NCI-H69 (cell line): ENCODE data around the gene METRNL.
"Not testable (repeated sequence)": the region's sequence is repeated elsewhere in the genome, so short reads cannot be mapped to it uniquely, and the experiment has no call there.

Experiments used
- DNase-seq: peaks from one replicate; lab custom pipeline; 2025; lab: John Stamatoyannopoulos, UW

The METRNL gene

GRCh38 chr17:83052241-83052564, 27.2 kb upstream of the METRNL start:
- no peak for DNase-seq

GRCh38 chr17:83053021-83053681, 26.3 kb upstream of the METRNL start:
- DNase-seq, result no peak

GRCh38 chr17:83053739-83054451, 25.5 kb upstream of the METRNL start:
- no peak for DNase-seq

GRCh38 chr17:83054518-83055125, 24.8 kb upstream of the METRNL start:
- DNase-seq, result no peak

- not testable (repeated sequence) for DNase-seq
Measured at GRCh38 chr17:83055176-83055575, 24.2 kb upstream of the METRNL start.

GRCh38 chr17:83055911-83056582, 23.4 kb upstream of the METRNL start:
- DNase-seq, result no peak

GRCh38 chr17:83056583-83057396, 22.6 kb upstream of the METRNL start:
- no peak for DNase-seq

- DNase-seq, result no peak
Measured at GRCh38 chr17:83057397-83057761, 22.0 kb upstream of the METRNL start.

GRCh38 chr17:83057793-83058265, 21.6 kb upstream of the METRNL start:
- DNase-seq, result no peak

GRCh38 chr17:83058266-83058798, 21.1 kb upstream of the METRNL start:
- no peak for DNase-seq

- no peak for DNase-seq
Measured at GRCh38 chr17:83061586-83061985, 17.8 kb upstream of the METRNL start.

- no peak for DNase-seq
Measured at GRCh38 chr17:83062011-83062817, 17.2 kb upstream of the METRNL start.

- DNase-seq, result no peak
Measured at GRCh38 chr17:83062818-83063671, 16.4 kb upstream of the METRNL start.

GRCh38 chr17:83064021-83064731, 15.2 kb upstream of the METRNL start:
- DNase-seq, result no peak

- DNase-seq, result no peak
Measured at GRCh38 chr17:83064732-83065659, 14.4 kb upstream of the METRNL start.

- no peak for DNase-seq
Measured at GRCh38 chr17:83065660-83066542, 13.5 kb upstream of the METRNL start.

GRCh38 chr17:83066543-83066890, 12.9 kb upstream of the METRNL start:
- DNase-seq, result not testable (repeated sequence)
